ENCODE results near the gene ACTR1B.
"Not testable (repeated sequence)": the region's sequence is repeated elsewhere in the genome, so short reads cannot be mapped to it uniquely, and the experiment has no call there.

Gene ACTR1B

GRCh38 chr2:97695744-97696143, 31.9 kb upstream of the ACTR1B start:
- intact Hi-C loops (cut with DNase I) = no loop called here
- DNase-seq = peak in 1 of 42 donors; percentile 13

- intact Hi-C loops (cut with DNase I) = no loop called here
Measured at GRCh38 chr2:97693476-97693875, 29.6 kb upstream of the ACTR1B start.

GRCh38 chr2:97691166-97691565, 27.3 kb upstream of the ACTR1B start:
- intact Hi-C loops (cut with DNase I) = no loop called here
- no peak for DNase-seq

More at GRCh38 chr2:97693476-97693875, 29.6 kb upstream of the ACTR1B start:
- peak in 1 of 42 donors; percentile 1 for DNase-seq

GRCh38 chr2:97688062-97688827, 24.4 kb upstream of the ACTR1B start:
- DNase-seq = no peak
- intact Hi-C loops (cut with DNase I) = no loop called here

- intact Hi-C loops (cut with DNase I); DNase-seq: not testable (repeated sequence)
Measured at GRCh38 chr2:97687235-97687634, 23.4 kb upstream of the ACTR1B start.

GRCh38 chr2:97678298-97678697, 14.5 kb upstream of the ACTR1B start:
- peak in 3 of 42 donors; percentile 33 to 44 (median 35) for DNase-seq
- intact Hi-C loops (cut with DNase I) = no loop called here

GRCh38 chr2:97677480-97677879, 13.6 kb upstream of the ACTR1B start:
- DNase-seq = no peak
- intact Hi-C loops (cut with DNase I) = no loop called here

GRCh38 chr2:97676620-97677019, 12.8 kb upstream of the ACTR1B start:
- DNase-seq = no peak
- intact Hi-C loops (cut with DNase I) = no loop called here

GRCh38 chr2:97675430-97676113, 11.7 kb upstream of the ACTR1B start:
- DNase-seq = no peak

GRCh38 chr2:97673915-97674283, 10.1 kb upstream of the ACTR1B start:
- no peak for DNase-seq
- intact Hi-C loops (cut with DNase I) = no loop called here

More at GRCh38 chr2:97675430-97676113, 11.7 kb upstream of the ACTR1B start:
- intact Hi-C loops (cut with DNase I) = no loop called here

- intact Hi-C loops (cut with DNase I) = no loop called here
- DNase-seq = peak in 1 of 42 donors; percentile 58
Measured at GRCh38 chr2:97673182-97673914, 9.5 kb upstream of the ACTR1B start.

GRCh38 chr2:97672606-97673140, 8.8 kb upstream of the ACTR1B start:
- intact Hi-C loops (cut with DNase I); DNase-seq: not testable (repeated sequence)

GRCh38 chr2:97671526-97671925, 7.7 kb upstream of the ACTR1B start:
- DNase-seq = no peak
- intact Hi-C loops (cut with DNase I) = no loop called here

- DNase-seq = no peak
- intact Hi-C loops (cut with DNase I) = no loop called here
Measured at GRCh38 chr2:97670471-97670870, 6.6 kb upstream of the ACTR1B start.

- intact Hi-C loops (cut with DNase I) = no loop called here
- no peak for DNase-seq
Measured at GRCh38 chr2:97669448-97669847, 5.6 kb upstream of the ACTR1B start, which contains the start of gene C2orf92. C2orf92 (plus strand) TSS chr2:97669713; CDS start chr2:97669789, 76 bp downstream.

- peak in 1 of 42 donors; percentile 19 for DNase-seq
- intact Hi-C loops (cut with DNase I) = no loop called here
Measured at GRCh38 chr2:97664636-97664970, 759 bp upstream of the ACTR1B start.

GRCh38 chr2:97663626-97663961, 250 bp downstream of the ACTR1B start:
- intact Hi-C loops (cut with DNase I) = loop anchor here (1.0 kb wide), 1 partner anchor 17 kb away; the partner anchor contains the start of gene COX5B
- no peak for DNase-seq

- DNase-seq = peak; percentile 31 to 84 (median 67)
- intact Hi-C loops (cut with DNase I) = loop anchor here (1.0 kb wide), 1 partner anchor 17 kb away; the partner anchor contains the start of gene COX5B
Measured at GRCh38 chr2:97662895-97663625, 784 bp downstream of the ACTR1B start.

GRCh38 chr2:97662386-97662894, 1.4 kb downstream of the ACTR1B start:
- DNase-seq = no peak
- intact Hi-C loops (cut with DNase I) = no loop called here

Data from head of caudate nucleus (tissue), 42 donors.